SK-N-SH treated with all-trans-retinoic acid at 6 μM for 48 hours (cell line): Measurements from ENCODE around the gene HAPSTR1.
"Not testable (repeated sequence)": the region's sequence is repeated elsewhere in the genome, so short reads cannot be mapped to it uniquely, and the experiment has no call there.

ENCODE experiments used
- ATAC-seq: fragments of 200-7000 bp; cut with Tn5 transposase; 3 replicates; pipeline ENCODE4 v1.9.1; 2020; ENCODE audit warnings: mild to moderate bottlenecking, moderate library complexity
- ARNTL ChIP-seq: fragments of 450-650 bp; formaldehyde crosslinking; IDR thresholded peaks from 2 replicates; pipeline ENCODE4 v1.5.0; 2020; ENCODE audit warnings: low read depth, mild to moderate bottlenecking, moderate library complexity, borderline replicate concordance
- BACH2 ChIP-seq: fragments of 250-450 bp; sonication (Bioruptor Pico); IDR thresholded peaks from 2 replicates; pipeline ENCODE4 v1.9.0; 2021; ENCODE audit warnings: mild to moderate bottlenecking, borderline replicate concordance
- CSDC2 ChIP-seq: fragments of 250-450 bp; sonication (Bioruptor Pico); IDR thresholded peaks from 2 replicates; pipeline ENCODE4 v1.5.0; 2020; ENCODE audit warnings: mild to moderate bottlenecking, moderate library complexity
- GLIS3 ChIP-seq: fragments of 250-450 bp; sonication (Bioruptor Pico); IDR thresholded peaks from 2 replicates; pipeline ENCODE4 v1.5.0; 2020; ENCODE audit warnings: mild to moderate bottlenecking, moderate library complexity
- ISL1 ChIP-seq: fragments of 250-450 bp; sonication (Bioruptor Pico); IDR thresholded peaks from 2 replicates; pipeline ENCODE4 v2.1.2; 2022; ENCODE audit warnings: mild to moderate bottlenecking, moderate library complexity
- OSR1 ChIP-seq: fragments of 250-450 bp; sonication (Bioruptor Pico); IDR thresholded peaks from 2 replicates; pipeline ENCODE4 v1.8.0; 2022; ENCODE audit warnings: moderate library complexity, mild to moderate bottlenecking, inconsistent platforms
- RARB ChIP-seq: fragments of 250-450 bp; sonication (Bioruptor Pico); IDR thresholded peaks from 2 replicates; pipeline ENCODE4 v1.8.0; 2021; ENCODE audit warnings: mild to moderate bottlenecking, moderate library complexity
- TOX ChIP-seq: fragments of 250-450 bp; sonication (Bioruptor Pico); IDR thresholded peaks from 2 replicates; pipeline ENCODE4 v1.8.0; 2021; ENCODE audit warnings: mild to moderate bottlenecking, moderate library complexity, borderline replicate concordance
- ZC3H10 ChIP-seq: fragments of 250-450 bp; sonication (Bioruptor Pico); IDR thresholded peaks from 2 replicates; pipeline ENCODE4 v1.5.1; 2021; ENCODE audit warnings: mild to moderate bottlenecking, moderate library complexity
- ZFP3 ChIP-seq: fragments of 250-450 bp; sonication (Bioruptor Pico); IDR thresholded peaks from 2 replicates; pipeline ENCODE4 v1.5.0; 2020; ENCODE audit warnings: mild to moderate bottlenecking, moderate library complexity
- ZNF565 ChIP-seq: fragments of 450-650 bp; formaldehyde crosslinking; conservative IDR thresholded peaks from 2 replicates; pipeline ENCODE4 v1.5.0; 2020; ENCODE audit warnings: low read depth, mild to moderate bottlenecking, moderate library complexity
- ZNF70 ChIP-seq: fragments of 450-650 bp; formaldehyde crosslinking; IDR thresholded peaks from 2 replicates; pipeline ENCODE4 v1.5.0; 2020; ENCODE audit warnings: mild to moderate bottlenecking, moderate library complexity
- ZNF8 ChIP-seq: fragments of 450-650 bp; formaldehyde crosslinking; IDR thresholded peaks from 2 replicates; pipeline ENCODE4 v1.5.0; 2020; ENCODE audit warnings: mild to moderate bottlenecking, moderate library complexity
- TF ChIP-seq, protein P1 (sequence below): fragments of 250-450 bp; sonication (Bioruptor Pico); IDR thresholded peaks from 2 replicates; pipeline ENCODE4 v1.8.0; 2020; ENCODE audit warnings: mild to moderate bottlenecking, moderate library complexity, borderline replicate concordance
- TF ChIP-seq, protein P2 (sequence below): fragments of 250-450 bp; sonication (Bioruptor Pico); IDR thresholded peaks from 2 replicates; pipeline ENCODE4 v1.8.0; 2021; ENCODE audit warnings: low read depth, mild to moderate bottlenecking, moderate library complexity, borderline replicate concordance
- TF ChIP-seq, protein P3 (sequence below): fragments of 250-450 bp; sonication (Bioruptor Pico); IDR thresholded peaks from 2 replicates; pipeline ENCODE4 v1.5.1; 2020; ENCODE audit warnings: low read depth, mild to moderate bottlenecking, moderate library complexity
- TF ChIP-seq, protein P4 (sequence below): fragments of 250-450 bp; sonication (Bioruptor Pico); IDR thresholded peaks from 2 replicates; pipeline ENCODE4 v1.5.0; 2020; ENCODE audit warnings: mild to moderate bottlenecking, moderate library complexity

Gene HAPSTR1

DNA sequence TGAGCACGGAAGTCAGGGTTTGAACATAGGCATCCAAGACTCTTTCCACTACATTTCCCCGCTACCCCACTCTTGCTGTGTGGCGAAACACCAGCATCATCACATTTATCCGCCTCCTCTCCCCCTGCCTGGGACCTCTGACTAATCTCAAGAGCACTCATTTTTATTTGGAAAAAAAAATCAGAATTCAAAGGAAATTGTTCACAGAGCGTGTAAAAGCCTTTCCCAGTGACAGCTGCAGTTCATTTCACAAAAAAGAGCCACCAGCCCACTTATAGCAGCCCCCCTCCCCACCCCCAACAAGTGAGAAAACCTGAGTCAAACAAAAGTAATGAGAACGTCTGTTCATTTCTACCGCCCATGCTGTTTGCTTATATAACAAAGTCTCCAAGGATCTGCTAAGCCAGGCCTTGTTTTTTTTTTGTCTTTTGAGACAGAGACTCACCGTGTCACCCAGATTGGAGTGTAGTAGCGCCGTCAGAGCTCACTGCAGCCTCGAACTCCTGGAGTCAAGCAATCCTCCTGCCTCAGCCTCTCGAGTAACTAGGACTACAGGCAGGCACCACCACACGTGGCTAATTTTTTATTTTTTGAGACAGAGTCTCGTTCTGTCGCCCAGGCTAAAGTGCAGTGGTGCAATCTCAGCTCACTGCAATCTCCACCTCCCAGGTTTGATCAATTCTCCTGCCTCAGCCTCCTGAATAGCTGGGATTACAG is 48.3 kb upstream of the HAPSTR1 start (continued):
- TF ChIP-seq, protein P1, sequence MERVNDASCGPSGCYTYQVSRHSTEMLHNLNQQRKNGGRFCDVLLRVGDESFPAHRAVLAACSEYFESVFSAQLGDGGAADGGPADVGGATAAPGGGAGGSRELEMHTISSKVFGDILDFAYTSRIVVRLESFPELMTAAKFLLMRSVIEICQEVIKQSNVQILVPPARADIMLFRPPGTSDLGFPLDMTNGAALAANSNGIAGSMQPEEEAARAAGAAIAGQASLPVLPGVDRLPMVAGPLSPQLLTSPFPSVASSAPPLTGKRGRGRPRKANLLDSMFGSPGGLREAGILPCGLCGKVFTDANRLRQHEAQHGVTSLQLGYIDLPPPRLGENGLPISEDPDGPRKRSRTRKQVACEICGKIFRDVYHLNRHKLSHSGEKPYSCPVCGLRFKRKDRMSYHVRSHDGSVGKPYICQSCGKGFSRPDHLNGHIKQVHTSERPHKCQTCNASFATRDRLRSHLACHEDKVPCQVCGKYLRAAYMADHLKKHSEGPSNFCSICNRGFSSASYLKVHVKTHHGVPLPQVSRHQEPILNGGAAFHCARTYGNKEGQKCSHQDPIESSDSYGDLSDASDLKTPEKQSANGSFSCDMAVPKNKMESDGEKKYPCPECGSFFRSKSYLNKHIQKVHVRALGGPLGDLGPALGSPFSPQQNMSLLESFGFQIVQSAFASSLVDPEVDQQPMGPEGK (CRISPR knock-in tag) = no peak
- TF ChIP-seq ISL1 (CRISPR knock-in tag) (no peak), CSDC2 (CRISPR knock-in tag) (no peak), ZFP3 (CRISPR knock-in tag) (no peak), GLIS3 (CRISPR knock-in tag) (no peak)

DNA sequence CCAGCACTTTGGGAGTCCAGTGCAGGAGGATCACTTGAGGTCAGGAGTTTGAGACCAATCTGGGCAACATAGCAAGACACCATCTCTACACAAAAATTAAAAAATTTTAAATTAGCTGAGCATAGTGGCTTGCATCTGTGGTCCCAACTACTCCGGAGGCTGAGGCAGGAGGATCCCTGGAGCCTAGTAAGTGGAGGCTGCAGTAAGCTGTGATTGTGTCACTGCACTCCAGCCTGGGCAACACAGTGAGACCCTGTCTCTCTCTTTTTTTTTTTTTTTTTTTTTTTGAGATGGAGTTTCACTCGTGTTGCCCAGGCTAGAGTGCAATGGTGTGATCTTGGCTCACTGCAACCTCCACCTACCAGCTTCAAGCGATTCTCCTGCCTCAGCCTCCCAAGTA is 45.9 kb upstream of the HAPSTR1 start:
- ATAC-seq = not testable (repeated sequence)

DNA sequence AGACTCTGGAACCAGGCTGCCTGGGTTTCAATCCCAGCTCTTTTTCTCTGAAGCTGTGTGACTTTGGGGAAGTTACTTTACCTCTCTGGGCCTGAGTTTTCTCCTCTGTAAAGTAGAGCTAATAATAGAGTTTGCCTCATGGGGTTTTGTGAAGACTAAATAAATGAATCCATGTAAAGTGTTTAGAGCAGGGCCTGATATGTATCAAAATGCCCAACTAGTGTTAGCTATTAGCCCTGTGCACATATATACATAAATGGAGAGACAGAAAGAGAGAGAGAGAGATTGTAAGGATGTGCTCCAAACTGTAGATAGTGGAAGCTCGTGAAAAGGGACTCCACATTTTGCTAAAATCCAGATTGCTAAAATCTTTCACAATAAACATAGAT is 44.8 kb upstream of the HAPSTR1 start:
- TF ChIP-seq, protein P1 (CRISPR knock-in tag) = no peak
- TF ChIP-seq ZC3H10 (CRISPR knock-in tag) (no peak), OSR1 (CRISPR knock-in tag) (no peak), ARNTL (CRISPR knock-in tag) (no peak), ZNF565 (CRISPR knock-in tag) (no peak)
- TF ChIP-seq, all 23 proteins: peak for 0

DNA sequence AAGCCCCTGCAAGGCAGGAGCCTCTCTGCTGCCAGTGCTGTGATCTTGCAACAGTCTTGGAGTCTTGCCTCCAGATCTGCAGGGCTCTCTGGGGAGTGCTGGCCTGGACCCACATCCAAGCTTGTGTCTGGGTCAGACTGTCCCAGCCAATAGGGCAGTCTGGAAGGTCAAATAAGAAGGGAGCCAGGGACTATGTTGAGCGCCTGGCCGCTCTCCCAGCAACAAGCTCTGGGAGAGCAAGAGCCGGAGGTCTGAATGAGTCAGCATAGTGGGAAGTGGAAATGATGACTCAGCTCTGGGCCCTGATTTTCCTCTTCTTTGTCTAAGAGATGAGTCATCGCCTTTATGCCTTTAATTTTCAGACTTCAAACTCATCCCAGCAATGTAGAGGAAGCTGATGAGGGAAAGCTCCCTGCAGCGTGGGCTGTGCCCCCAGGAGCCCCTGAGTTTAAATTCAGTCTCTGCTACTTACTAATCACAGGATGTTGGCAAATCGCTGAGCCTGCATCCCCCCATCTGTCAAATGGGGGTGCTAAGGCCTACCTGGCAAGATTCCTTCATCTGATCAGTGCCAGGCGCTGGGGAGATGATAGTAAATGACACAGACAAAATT is 43.6 kb upstream of the HAPSTR1 start:
- peak; percentile 99 for ATAC-seq
- TF ChIP-seq BACH2 (no peak), ZNF70 (CRISPR knock-in tag) (no peak), ZC3H10 (CRISPR knock-in tag) (no peak), ZFP3 (CRISPR knock-in tag) (peak; percentile 19; the same call in 1 of the 2 replicates), ISL1 (CRISPR knock-in tag) (peak; percentile 16; the same call in 1 of the 2 replicates)
- TF ChIP-seq, protein P2, sequence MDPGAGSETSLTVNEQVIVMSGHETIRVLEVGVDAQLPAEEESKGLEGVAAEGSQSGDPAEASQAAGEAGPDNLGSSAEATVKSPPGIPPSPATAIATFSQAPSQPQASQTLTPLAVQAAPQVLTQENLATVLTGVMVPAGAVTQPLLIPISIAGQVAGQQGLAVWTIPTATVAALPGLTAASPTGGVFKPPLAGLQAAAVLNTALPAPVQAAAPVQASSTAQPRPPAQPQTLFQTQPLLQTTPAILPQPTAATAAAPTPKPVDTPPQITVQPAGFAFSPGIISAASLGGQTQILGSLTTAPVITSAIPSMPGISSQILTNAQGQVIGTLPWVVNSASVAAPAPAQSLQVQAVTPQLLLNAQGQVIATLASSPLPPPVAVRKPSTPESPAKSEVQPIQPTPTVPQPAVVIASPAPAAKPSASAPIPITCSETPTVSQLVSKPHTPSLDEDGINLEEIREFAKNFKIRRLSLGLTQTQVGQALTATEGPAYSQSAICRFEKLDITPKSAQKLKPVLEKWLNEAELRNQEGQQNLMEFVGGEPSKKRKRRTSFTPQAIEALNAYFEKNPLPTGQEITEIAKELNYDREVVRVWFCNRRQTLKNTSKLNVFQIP (CRISPR knock-in tag) = no peak

More for the DNA sequence above, 44.8 kb upstream of the HAPSTR1 start:
- ATAC-seq = no peak

DNA sequence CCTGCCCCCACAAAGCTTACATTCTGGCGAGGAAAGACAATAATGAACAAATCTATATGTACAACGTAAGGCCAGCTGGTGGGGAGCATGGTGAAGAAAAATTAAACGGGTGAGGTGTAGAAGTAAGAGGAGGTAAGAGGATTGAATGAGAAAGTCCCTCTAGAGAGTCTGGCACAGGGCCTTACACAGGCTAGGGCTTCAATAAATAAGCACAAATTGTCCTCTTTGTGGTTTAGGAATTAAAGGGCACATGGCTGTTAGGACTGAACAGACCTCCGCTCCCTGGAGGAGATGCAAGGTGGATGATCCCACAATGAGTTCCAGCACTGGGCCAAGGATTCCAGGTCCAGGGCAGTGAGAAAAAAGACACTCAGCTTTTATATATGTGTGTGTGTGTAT is 43.1 kb upstream of the HAPSTR1 start:
- TF ChIP-seq CSDC2 (CRISPR knock-in tag) (no peak), RARB (CRISPR knock-in tag) (no peak), ZNF565 (CRISPR knock-in tag) (no peak)
- no peak for ATAC-seq

DNA sequence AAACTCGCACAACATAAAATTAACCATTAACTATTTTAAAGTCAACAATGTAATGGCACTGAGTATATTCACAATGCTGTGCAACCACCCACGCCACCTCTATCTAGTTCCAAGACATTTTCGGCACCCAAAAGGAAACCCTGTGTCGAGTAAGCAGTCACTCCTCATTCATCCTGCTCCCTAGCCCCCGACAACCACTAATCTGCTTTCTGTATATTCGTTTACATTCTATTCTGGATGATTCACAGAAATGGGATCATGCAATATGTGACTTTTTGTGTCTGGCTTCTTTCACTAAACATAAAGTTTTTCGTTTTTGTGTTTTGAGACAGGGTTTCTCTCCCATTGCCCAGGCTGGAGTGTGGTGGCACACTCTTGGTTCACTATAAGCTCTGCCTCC is 42.2 kb upstream of the HAPSTR1 start:
- ATAC-seq = no peak
- TF ChIP-seq BACH2 (no peak), GLIS3 (CRISPR knock-in tag) (no peak), ZNF70 (CRISPR knock-in tag) (no peak), ZNF565 (CRISPR knock-in tag) (no peak), ZNF8 (no peak), ZC3H10 (CRISPR knock-in tag) (no peak), ZFP3 (CRISPR knock-in tag) (no peak), TOX (no peak), RARB (CRISPR knock-in tag) (no peak)
- TF ChIP-seq, protein P3, sequence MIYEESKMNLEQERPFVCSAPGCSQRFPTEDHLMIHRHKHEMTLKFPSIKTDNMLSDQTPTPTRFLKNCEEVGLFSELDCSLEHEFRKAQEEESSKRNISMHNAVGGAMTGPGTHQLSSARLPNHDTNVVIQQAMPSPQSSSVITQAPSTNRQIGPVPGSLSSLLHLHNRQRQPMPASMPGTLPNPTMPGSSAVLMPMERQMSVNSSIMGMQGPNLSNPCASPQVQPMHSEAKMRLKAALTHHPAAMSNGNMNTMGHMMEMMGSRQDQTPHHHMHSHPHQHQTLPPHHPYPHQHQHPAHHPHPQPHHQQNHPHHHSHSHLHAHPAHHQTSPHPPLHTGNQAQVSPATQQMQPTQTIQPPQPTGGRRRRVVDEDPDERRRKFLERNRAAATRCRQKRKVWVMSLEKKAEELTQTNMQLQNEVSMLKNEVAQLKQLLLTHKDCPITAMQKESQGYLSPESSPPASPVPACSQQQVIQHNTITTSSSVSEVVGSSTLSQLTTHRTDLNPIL (CRISPR knock-in tag) = no peak
- TF ChIP-seq, protein P4, sequence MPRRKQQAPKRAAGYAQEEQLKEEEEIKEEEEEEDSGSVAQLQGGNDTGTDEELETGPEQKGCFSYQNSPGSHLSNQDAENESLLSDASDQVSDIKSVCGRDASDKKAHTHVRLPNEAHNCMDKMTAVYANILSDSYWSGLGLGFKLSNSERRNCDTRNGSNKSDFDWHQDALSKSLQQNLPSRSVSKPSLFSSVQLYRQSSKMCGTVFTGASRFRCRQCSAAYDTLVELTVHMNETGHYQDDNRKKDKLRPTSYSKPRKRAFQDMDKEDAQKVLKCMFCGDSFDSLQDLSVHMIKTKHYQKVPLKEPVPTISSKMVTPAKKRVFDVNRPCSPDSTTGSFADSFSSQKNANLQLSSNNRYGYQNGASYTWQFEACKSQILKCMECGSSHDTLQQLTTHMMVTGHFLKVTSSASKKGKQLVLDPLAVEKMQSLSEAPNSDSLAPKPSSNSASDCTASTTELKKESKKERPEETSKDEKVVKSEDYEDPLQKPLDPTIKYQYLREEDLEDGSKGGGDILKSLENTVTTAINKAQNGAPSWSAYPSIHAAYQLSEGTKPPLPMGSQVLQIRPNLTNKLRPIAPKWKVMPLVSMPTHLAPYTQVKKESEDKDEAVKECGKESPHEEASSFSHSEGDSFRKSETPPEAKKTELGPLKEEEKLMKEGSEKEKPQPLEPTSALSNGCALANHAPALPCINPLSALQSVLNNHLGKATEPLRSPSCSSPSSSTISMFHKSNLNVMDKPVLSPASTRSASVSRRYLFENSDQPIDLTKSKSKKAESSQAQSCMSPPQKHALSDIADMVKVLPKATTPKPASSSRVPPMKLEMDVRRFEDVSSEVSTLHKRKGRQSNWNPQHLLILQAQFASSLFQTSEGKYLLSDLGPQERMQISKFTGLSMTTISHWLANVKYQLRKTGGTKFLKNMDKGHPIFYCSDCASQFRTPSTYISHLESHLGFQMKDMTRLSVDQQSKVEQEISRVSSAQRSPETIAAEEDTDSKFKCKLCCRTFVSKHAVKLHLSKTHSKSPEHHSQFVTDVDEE (CRISPR knock-in tag) = no peak
